Mammary epithelial cell (primary cell): Measurements from ENCODE around the gene PDE9A.

ENCODE experiments used
- EZH2 ChIP-seq: IDR thresholded peaks from 2 replicates; pipeline ENCODE4 v1.6.1; 2012; ENCODE audit warnings: low read length, inconsistent platforms, borderline replicate concordance
- TF ChIP-seq, protein P1 (sequence below), 2 donors: IDR thresholded peaks in 1 of 2; conservative IDR thresholded peaks in 1 of 2; 2 replicates each; pipeline ENCODE4 v1.5.1; 2011 to 2012; ENCODE audit warnings: inconsistent platforms in 2 of 2, low read length in 2 of 2, mild to moderate bottlenecking in 2 of 2, control low read depth in 1 of 2, low read depth in 1 of 2; ENCODE audit not compliant: insufficient read depth in 1 of 2; ENCODE audit errors: extremely low read depth in 1 of 2

DNA sequence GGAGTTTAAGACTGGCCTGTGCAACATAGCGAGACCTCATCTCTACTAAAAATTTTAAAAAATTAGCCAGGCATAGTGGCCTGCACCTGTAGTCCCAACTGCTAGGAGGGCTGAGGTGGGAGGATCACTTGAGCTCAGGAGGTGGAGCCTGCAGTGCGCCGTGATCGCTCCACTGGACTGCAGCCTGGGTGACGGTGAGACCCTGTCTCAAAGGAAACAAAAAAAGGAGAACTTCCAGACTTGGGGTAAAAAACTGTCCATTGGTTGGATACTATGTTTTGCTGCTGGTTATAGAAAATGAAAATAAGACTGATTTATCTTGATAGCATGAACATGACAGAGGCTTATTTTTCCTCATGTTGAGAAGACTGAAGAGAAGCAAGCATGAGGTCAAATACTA lies 146.5 kb downstream of the PDE9A start:
- TF ChIP-seq, protein P1, sequence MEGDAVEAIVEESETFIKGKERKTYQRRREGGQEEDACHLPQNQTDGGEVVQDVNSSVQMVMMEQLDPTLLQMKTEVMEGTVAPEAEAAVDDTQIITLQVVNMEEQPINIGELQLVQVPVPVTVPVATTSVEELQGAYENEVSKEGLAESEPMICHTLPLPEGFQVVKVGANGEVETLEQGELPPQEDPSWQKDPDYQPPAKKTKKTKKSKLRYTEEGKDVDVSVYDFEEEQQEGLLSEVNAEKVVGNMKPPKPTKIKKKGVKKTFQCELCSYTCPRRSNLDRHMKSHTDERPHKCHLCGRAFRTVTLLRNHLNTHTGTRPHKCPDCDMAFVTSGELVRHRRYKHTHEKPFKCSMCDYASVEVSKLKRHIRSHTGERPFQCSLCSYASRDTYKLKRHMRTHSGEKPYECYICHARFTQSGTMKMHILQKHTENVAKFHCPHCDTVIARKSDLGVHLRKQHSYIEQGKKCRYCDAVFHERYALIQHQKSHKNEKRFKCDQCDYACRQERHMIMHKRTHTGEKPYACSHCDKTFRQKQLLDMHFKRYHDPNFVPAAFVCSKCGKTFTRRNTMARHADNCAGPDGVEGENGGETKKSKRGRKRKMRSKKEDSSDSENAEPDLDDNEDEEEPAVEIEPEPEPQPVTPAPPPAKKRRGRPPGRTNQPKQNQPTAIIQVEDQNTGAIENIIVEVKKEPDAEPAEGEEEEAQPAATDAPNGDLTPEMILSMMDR (conservative IDR thresholded peaks at IDR 0.05 in 1 of 2, IDR thresholded peaks at IDR 0.05 in 1 of 2; ENCODE audit: extremely low read depth in 1 of 2, insufficient read depth in 1 of 2, low read depth in 1 of 2, low read length in 2 of 2), result no peak
- no peak for TF ChIP-seq EZH2
